NCI-H510A (cell line): Measurements from ENCODE around the gene PLEKHG4B.

Source experiments
- DNase-seq: peaks from one replicate; lab custom pipeline; 2025; lab: John Stamatoyannopoulos, UW

The PLEKHG4B gene

DNA sequence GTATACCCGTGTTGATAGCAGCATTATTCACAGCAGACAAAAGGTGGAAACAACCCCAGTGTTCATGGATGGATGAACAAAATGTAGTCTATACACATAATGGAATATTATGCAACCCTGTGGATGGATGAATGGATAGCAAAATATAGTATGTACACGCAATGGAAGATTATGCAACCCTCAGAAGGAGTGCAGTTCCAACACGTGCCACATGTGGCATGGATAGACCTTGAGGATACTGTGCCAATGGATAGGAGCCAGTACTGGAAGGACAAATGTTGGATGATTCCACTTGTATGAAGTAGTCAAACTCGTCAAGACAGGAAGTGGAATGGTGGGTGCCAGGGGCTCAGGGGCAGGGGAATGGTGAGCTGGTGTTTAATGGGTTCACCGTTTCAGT, 44.9 kb downstream of the PLEKHG4B start:
- DNase-seq: peak; percentile 50

DNA sequence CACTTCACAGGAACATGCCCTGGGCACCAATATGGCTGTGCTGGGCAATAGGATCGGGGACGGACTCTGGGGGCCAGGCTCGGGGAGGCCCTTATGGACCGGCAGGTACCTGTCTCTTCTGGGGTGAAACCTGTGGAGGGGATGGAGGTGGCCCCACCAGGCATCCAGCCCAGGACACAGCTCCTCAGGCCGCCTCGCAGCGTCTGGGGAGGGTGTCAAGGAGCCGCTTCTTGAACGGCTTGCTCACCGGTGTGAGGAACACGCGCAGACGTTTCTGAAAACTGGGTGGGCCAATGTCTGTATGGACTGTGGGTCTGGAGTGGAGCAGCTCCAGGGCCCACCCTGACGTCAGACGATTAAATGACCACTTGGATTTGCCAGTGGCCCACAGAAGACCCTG, 45.8 kb downstream of the PLEKHG4B start:
- DNase-seq: no peak

DNA sequence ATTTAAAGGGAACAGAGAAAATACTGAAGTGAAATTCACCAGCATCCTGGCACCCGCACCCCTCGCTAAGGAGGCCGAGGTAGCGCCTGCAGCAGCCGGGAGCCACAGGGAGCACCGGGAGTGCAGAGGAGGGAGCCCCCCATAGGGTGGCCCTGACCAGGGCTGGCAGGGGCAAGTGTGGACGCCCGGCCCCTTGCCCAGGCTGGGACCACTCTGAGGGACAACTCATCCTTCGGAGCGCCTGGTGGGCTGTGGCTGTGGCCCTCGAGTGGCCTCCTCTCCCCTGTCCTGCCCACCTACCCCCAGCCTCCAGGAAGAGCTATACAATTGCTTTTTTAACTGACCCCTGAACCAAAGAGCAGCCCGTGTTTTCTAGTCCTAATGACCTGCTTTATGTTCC, 47.0 kb downstream of the PLEKHG4B start:
- DNase-seq: no peak

DNA sequence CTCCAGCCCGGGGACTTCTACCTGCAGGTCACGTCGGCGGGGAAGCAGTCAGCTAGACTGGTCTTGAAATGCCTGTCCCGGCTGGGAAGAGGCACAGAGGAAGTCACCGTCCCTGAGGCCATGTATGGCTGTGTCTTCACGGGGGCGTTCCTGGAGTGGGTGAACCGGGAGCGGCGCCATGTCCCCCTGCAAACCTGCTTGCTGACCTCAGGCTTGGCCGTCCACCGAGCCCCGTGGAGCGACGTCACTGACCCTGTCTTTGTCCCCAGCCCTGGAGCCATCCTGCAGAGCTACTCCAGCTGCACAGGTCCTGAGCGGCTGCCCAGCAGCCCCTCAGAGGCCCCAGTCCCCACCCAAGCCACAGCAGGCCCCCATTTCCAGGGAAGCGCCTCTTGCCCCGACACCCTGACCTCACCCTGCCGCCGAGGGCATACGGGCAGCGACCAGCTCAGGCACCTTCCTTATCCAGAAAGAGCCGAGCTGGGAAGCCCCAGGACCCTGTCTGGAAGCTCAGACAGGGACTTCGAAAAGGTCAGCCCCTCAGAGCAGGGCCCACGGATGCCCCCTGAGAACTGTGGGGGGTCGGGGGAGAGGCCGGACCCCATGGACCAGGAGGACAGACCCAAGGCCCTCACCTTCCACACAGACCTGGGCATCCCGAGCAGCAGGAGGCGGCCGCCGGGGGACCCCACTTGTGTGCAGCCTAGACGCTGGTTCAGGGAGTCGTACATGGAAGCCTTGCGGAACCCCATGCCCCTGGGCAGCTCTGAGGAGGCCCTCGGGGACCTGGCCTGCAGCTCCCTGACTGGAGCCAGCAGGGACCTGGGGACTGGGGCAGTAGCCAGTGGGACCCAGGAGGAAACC, 47.8 kb downstream of the PLEKHG4B start:
- no peak for DNase-seq

DNA sequence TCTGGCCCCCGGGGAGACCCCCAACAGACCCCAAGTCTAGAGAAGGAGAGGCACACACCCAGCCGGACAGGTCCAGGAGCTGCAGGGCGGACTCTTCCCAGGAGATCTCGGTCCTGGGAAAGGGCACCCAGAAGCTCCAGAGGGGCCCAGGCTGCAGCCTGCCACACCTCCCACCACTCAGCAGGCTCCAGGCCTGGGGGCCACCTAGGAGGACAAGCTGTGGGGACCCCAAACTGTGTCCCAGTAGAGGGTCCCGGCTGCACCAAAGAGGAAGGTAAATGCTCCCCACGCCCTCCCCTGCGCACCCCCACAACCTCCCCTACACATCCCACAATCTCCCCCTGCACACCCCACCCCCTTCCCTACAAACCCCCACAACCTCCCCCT, 48.5 kb downstream of the PLEKHG4B start:
- DNase-seq: no peak

DNA sequence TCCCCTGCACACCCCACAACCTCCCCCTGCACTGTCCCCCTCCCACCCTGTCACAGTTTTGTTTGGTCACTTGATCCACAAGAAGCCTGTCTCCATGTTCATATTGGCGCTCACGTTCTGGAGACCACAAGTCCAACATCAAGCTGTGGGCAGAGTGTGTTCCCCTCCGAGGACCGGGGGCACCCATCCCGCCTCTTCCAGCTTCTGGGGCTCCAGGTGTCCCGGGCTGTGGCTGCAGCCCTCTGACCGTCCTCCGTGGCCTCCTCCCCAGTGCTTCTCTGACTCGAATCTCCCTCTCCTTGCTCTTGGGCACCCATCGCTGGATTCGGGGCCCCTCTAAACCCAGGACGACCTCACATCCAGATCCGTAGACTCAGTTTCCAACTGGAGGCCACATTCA, 49.2 kb downstream of the PLEKHG4B start:
- DNase-seq: no peak

DNA sequence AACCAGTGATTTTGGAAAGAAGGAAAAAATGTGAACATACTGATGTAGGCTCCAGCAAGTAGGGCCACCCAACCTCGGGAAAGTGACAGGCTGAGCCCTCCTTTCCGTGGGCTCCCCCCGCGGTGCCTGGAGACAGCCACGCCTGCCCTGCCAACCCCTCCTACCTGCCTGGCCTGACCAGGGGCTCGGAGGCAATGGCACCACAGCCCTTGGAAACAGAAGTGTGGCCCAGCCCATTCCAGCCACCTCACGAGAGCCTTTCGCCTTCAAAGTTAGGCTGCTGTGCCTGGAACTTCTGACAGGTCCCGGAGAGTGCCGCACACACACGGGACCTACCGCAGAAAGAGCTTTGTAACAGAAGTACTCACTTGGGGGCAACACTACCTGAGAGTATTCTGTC, 49.8 kb downstream of the PLEKHG4B start:
- no peak for DNase-seq

DNA sequence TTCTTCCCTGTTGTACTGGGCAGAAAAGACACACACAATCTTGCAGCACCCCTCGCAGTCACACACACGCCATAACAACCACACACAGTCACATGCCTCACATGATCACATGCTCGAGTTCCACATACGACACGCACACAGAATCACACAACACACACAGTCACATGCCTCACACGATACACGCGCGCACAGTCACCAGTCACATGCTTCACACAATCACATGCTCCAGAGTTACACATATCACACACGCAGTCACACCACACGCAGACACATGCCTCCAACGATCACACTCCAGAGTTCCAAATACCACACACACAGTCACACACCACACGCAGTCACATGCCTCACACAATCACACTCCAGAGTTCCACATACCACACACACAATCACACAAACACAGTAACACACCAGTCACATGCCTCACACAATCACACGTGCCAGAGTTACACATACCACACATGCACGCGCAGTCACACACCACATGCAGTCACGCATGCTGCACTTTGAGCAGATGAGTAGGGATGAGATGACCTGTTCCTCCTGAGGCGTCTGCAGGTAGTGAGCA, 50.4 kb downstream of the PLEKHG4B start:
- no peak for DNase-seq

DNA sequence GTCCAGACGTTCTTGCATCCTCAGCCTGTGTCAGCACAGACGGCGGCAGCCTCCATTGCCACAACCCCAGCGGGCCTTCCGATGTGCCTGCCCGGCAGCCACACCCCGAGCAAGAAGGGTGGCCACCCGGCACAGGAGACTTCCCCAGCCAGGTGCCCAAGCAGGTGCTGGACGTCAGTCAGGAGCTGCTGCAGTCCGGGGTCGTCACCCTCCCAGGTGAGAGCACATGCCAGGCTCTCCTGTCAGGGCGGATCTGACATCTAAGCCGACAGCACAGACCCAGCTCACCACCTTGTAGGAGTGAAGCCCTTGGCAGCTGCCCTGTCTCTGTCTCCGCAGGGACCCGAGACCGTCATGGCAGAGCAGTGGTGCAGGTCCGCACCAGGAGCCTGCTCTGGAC, 51.1 kb downstream of the PLEKHG4B start:
- no peak for DNase-seq

DNA sequence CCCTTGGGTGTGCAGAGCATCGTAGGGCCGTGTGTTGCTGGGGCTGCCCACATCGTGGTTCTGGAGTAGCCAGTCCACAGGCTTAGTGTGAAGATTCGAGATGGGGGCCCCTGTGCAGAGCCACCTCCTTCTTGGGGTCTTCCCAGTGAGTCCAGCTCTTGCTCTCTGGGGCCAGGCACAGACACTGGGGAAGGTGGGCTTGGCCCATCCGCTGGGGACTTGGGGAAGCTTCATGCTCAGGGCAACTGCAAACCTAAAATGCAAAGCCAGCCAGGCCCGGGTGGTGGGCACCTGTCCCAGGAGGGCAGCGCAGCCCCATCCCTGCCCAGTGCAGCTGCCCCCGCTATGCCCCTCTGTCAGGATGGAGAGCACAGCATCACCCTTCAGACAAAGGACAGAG, 53.0 kb downstream of the PLEKHG4B start:
- DNase-seq: no peak

DNA sequence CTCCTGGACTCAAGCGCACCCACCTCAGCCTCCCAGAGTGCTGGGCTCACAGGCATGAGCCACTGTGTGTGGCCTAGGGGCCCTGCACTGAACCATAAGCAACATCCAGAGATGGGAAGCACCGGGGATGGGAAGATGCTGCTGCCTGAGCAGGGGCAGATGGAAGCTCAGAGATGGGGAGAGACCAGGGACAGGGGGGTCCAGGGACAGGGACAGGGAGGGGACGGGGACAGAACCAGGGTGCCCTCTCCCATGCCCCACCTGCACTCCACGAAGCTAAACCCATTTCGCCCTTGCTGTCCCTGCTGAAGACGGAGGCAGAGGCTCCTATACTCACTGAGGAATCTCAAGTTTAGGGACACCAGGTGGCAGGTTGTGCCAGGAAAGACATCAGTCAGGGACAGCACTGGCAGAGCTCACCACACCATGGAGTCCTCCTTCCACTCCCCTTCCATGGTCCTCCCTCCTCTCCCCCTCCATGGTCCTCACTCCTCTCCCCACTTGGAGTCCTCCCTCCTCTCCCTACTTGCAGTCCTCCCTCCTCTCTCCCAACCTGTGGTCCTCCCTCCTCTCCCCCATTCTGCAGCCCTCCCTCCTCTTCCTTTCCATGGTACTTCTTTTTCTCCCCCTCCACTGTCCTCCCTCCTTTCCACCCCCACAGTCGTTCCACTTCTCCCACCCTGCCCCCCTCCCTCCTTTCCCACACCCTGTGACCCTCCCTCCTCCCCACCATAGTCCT, 53.8 kb downstream of the PLEKHG4B start:
- DNase-seq: no peak

DNA sequence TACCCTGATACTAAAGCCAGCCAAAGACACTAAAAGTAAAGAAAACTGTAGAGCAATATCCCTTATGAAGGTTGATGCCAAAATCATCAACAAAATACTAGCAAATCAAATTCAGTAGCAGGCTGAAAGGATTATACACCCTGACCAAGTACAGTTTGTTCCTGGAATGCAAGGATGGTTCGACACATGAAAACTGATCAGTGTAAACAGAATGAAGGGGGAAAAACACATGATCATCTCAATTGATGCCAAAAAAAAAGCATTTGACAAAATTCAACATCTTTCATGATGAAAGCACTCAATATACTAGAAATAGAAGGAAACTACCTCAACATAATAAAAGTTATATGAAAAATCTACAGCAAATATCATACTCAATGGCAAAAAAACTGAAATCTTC, 55.8 kb downstream of the PLEKHG4B start:
- no peak for DNase-seq

DNA sequence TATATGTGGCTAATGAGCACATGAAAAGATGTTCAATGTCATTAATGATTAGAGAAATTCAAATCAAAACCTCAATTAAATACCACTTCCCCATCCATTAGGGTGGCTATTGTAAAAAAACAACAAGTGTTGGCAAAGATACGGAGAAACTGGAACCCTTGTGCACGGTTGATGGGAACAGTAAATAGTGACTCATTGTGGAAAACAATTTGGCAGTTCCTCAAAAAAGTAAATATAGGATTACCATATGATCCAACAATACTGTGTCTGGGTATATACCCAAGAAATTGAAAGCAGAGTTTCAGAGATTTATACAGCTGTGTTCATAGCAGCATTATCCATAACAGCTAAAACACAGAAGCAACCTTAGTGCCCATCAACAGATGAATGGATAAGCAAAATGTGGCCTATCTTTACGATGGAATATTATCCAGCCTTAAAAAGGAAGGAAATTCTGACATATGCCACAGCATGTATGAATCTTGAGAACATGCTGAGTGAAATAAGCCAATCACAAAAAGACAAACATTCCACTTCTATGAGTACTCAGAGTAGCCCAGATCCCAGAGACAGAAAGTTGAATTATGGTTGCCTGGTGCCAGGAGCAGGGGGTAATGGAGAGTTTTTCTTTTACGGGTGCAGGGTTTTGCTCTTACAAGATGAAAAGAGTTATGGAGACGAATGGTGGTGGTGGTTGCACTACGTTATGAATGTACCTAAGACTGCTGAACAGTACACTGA, 57.9 kb downstream of the PLEKHG4B start:
- DNase-seq: no peak

DNA sequence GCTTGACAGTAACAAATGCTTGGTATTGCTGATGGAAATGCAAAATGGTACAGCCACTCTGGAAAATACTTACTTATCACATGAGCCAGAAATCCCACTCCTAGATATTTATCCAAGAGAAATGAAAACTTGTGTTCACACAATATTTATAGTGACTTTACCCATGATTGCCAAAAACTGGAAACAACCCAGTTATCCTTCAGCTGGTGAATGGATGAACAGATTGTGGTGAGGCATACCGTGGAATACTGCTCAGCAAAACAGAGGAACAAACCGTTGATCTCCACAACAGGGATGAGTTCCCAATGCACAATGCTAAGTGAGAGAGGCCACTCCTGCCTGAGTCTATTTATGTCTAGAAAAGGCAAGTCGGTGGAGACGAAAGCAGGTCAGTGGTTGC, 58.8 kb downstream of the PLEKHG4B start:
- no peak for DNase-seq

DNA sequence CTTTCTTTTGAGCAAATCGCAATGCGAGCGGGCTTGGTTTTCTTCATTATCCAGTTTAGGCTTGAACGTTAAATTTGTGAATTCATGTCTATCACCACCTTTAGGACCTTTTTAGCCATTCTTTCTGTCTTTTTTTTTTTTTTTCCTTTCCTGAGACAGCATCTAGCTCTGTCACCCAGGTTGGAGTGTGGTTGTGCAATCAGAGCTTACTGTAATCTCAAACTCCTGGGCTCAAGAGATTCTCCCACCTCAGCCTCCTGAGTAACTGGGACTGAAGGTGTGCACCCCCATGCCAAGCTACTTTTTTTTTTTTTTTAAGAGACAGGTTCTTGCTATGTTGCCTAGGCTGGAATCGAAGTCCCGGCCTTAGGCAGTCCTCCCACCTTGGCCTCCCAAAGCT, 60.1 kb downstream of the PLEKHG4B start:
- DNase-seq: no peak

DNA sequence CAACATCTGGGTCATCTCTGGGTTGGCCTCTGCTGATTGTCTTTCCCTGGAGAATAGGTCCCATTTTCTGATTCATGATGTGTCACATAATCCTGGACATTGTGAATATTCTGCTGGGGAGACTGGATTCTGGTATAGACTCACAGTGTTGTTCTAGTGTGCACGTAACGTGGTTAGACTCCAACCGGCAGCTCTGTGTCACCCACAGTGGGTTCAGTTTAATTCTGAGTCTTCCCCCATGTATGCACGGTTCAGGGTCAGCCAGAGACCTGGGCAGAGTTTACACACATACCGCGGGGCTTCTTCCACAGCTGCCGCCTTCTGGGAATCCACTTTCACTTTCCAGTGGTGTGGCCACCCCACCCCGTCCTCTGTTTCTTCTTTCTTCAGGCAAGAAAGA, 61.3 kb downstream of the PLEKHG4B start:
- no peak for DNase-seq

DNA sequence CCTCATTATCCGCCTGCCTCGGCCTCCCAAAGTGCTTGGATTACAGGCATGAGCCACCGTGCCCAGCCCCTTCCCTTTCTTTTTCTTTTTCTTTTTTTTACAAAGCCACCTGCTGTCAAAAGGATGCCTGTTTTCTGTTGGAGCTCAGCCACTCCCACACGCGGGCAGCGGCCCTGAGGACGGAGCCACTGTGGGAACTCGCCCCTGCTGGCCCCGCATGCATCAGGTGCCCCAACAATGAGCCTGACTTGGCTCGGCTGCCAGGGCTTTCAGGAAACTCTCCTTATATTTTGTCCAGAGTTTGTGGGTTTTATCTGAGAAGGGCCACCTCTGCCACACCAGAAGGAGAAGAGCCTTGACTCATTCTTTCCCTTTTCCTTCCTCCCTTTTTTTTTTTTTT, 62.3 kb downstream of the PLEKHG4B start:
- no peak for DNase-seq

DNA sequence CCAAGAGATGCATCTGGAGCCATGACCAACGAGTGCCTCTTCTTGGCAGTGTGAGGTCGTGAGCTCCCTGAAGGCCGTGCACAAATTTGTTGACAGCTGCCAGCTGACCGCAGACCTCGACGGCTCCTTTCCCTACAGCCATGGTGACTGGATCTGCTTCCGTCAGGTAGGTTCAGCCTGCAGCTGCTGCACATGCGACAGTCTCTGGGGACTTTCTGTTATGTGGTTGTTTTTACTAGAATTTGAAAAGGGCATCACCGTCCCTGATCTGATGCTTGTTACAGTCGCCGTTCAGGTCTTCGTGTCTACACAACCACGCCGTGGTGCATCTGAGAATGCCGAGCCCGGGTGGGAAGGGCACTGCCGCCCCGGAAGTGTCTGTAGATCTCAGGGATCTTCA, 62.9 kb downstream of the PLEKHG4B start:
- no peak for DNase-seq

DNA sequence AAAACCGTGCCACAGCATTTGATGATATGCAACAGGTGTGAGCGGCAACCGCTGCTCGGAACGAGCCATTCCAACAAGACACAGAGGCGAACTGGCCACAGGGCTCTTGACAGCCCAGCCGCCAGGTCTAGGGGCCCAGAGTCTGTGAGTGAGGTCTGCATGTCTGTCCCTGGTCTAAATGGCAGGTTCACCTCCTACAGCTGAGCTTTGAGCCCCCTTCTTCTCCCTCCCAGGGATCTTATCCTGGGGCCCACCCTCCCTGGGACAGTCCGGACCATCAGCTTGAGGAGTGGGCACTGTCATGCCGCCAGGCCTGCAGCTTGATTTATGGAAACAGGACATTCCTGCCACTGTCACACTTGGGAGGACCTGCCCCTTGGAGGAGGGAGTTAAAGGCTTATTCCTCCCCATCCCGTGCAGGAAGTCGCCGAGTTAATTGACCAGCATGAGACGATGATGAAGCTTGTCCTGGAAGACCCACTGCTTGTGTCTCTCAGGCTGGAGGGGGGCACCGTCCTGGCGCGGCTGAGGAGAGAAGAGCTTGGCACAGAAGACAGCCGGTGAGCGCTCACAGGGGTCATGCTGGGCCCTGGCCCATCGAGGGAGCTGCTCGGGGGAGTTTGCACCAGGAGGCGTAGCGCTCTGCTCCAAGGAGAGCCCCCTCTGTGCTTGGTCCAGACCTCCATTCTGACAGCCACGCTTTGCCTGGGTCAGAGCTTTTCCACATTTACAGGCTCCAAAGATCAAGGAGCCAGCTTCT, 63.9 kb downstream of the PLEKHG4B start:
- no peak for DNase-seq

DNA sequence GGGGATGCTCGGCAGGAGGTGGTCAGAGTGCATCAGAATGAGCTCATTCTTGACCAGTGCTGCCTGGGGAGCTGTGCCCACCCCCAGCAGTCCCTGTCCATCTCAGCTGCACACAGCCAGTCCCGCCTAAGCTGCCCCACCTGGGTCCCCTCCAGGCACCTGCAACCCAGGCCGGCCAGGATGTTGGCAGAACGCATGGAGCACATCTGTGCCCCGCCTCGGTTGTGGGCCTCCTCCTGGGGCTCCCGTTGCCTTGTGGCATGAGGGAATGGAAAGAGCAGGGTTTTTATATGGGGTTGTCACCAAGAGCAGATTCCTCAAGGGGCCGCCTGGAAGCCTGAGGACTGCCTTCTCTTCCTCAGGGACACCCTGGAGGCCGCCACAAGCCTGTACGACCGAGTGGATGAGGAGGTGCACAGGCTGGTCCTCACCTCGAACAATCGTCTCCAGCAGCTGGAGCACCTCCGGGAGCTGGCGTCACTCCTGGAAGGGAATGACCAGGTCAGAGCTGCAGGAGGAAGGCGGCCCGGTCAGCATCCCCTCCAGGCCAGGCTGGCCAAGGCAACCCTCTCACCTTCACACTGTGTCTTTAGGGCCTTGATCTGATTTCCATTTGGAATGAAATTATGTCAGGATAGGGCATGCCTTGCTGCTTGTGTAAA, 64.6 kb downstream of the PLEKHG4B start:
- no peak for DNase-seq

DNA sequence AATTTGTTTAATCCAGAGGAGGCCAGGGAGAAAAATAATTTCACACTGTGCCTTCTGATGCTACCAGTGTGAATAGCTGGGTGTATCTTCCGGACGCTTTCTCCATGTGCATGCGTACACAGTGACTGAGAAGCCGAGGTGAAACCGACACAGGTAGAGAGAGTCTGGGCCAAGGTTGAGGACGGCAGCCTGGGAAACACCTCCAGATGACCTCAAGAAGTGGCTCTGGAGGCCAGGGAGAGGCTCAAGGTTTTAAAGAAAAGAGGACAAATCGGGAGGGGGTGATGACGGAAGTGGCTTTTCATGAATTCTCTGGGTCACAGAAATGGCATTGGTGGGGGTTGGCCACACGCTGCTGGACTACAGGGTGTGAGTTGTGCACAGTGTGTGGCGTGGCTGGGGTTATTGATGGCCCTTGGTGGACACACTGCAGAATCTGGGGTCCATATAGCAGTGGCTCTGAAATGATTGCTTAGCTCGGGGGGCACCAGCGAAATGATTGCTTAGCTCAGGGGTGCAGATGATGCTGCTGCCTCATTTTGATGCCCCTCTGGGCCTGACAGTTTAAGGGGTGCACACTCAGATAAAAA, 65.3 kb downstream of the PLEKHG4B start:
- DNase-seq: no peak
